ENCODE data around the gene GATM.
"Not testable (repeated sequence)": the region's sequence is repeated elsewhere in the genome, so short reads cannot be mapped to it uniquely, and the experiment has no call there.

The GATM gene

GRCh38 chr15:45326741-45327140, 51.6 kb downstream of the GATM start:
- no peak for TF ChIP-seq CTCF (IDR thresholded peaks at IDR 0.05; ENCODE audit: low read length, missing control alignments)
- no peak for DNase-seq (ENCODE audit: low read depth)
- H3K4me3 ChIP-seq (replicated peaks; ENCODE audit: low read depth, low read length): no peak overlapping the region

GRCh38 chr15:45326280-45326679, 52.1 kb downstream of the GATM start:
- no peak for TF ChIP-seq CTCF (IDR thresholded peaks at IDR 0.05; ENCODE audit: low read length, missing control alignments)
- DNase-seq (ENCODE audit: low read depth): no peak
- no peak overlapping the region for H3K4me3 ChIP-seq (replicated peaks; ENCODE audit: low read depth, low read length)

GRCh38 chr15:45320581-45321205, 57.7 kb downstream of the GATM start:
- DNase-seq (ENCODE audit: low read depth): no peak
- no peak for TF ChIP-seq CTCF (IDR thresholded peaks at IDR 0.05; ENCODE audit: low read length, missing control alignments)
- H3K4me3 ChIP-seq (replicated peaks; ENCODE audit: low read depth, low read length): no peak overlapping the region

GRCh38 chr15:45319472-45320214, 58.7 kb downstream of the GATM start:
- TF ChIP-seq CTCF (IDR thresholded peaks at IDR 0.05; ENCODE audit: low read length, missing control alignments): no peak
- no peak for DNase-seq (ENCODE audit: low read depth)
- no peak overlapping the region for H3K4me3 ChIP-seq (replicated peaks; ENCODE audit: low read depth, low read length)

GRCh38 chr15:45314960-45315359, 63.4 kb downstream of the GATM start:
- H3K4me3 ChIP-seq (replicated peaks; ENCODE audit: low read depth, low read length): no peak overlapping the region
- peak; percentile 13 for DNase-seq (ENCODE audit: low read depth)
- no peak for TF ChIP-seq CTCF (IDR thresholded peaks at IDR 0.05; ENCODE audit: low read length, missing control alignments)

GRCh38 chr15:45314117-45314516, 64.2 kb downstream of the GATM start:
- not testable (repeated sequence) for DNase-seq (ENCODE audit: low read depth); H3K4me3 ChIP-seq (replicated peaks; ENCODE audit: low read depth, low read length)
